Endothelial cell of umbilical vein (primary cell): ENCODE results near the gene RPP38.

ENCODE experiments used
- EZH2 ChIP-seq: IDR thresholded peaks from 2 replicates; pipeline ENCODE4 v1.6.1; 2012; ENCODE audit warnings: borderline replicate concordance, low read depth, mild to moderate bottlenecking, moderate library complexity, low read length, inconsistent platforms; ENCODE audit not compliant: severe bottlenecking
- FOS ChIP-seq: IDR thresholded peaks from 2 replicates; pipeline ENCODE4 v1.6.1; 2011; ENCODE audit warnings: mild to moderate bottlenecking, low read length, moderate library complexity, borderline replicate concordance; ENCODE audit not compliant: insufficient read depth
- GATA2 ChIP-seq: IDR thresholded peaks from 2 replicates; pipeline ENCODE4 v1.7.0; 2011; ENCODE audit warnings: low read depth, mild to moderate bottlenecking, moderate library complexity, mixed read lengths, low read length; ENCODE audit not compliant: insufficient read length, insufficient read depth
- JUN ChIP-seq: IDR thresholded peaks from 2 replicates; pipeline ENCODE4 v1.6.1; 2011; ENCODE audit warnings: borderline replicate concordance, low read depth; ENCODE audit not compliant: insufficient read length, insufficient read depth
- MAX ChIP-seq: IDR thresholded peaks from 2 replicates; pipeline ENCODE4 v1.6.1; 2011; ENCODE audit not compliant: insufficient read depth, insufficient read length
- MYC ChIP-seq: IDR thresholded peaks from one replicate; pipeline ENCODE4 v1.6.1; 2011; ENCODE audit warnings: mild to moderate bottlenecking, low read depth, low read length
- POLR2A ChIP-seq: IDR thresholded peaks from 2 replicates; pipeline ENCODE4 v1.6.1; 2012; ENCODE audit warnings: low read depth, mild to moderate bottlenecking, control low read depth, low read length
- POLR2AphosphoS5 ChIP-seq: IDR thresholded peaks from 2 replicates; pipeline ENCODE4 v1.6.1; 2012; ENCODE audit warnings: low read depth, mild to moderate bottlenecking, control low read depth, low read length, moderate library complexity; ENCODE audit not compliant: insufficient read depth
- TF ChIP-seq, protein P1 (sequence below), 2 donors: IDR thresholded peaks; 1 replicate in 1 of 2; 2 replicates in 1 of 2; pipeline ENCODE4 v1.5.1; 2011; ENCODE audit warnings: low read length in 2 of 2, mild to moderate bottlenecking in 2 of 2, moderate library complexity in 2 of 2, control low read depth in 1 of 2, inconsistent platforms in 1 of 2, low read depth in 1 of 2; ENCODE audit not compliant: insufficient read depth in 1 of 2; ENCODE audit errors: extremely low read depth in 1 of 2

DNA sequence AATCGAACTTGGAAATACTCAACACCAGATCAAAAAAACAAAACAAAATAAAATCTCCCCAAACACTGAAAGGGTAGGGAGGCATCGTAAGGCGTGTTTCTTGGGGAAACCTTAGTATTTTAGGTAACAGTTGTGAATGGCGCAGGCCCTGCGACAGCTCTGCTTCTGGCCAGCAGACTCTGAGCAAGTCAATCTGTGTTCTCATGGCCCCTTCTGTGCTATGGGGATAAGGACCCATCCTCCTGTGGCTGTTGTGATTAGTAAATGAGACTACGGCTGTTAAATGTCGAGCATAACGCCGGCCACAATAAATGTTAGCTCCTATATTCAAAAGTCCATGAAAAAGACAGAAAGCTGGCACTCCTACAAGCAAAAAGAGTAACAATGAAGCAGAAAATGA, 27.0 kb downstream of the RPP38 start:
- TF ChIP-seq, protein P1, sequence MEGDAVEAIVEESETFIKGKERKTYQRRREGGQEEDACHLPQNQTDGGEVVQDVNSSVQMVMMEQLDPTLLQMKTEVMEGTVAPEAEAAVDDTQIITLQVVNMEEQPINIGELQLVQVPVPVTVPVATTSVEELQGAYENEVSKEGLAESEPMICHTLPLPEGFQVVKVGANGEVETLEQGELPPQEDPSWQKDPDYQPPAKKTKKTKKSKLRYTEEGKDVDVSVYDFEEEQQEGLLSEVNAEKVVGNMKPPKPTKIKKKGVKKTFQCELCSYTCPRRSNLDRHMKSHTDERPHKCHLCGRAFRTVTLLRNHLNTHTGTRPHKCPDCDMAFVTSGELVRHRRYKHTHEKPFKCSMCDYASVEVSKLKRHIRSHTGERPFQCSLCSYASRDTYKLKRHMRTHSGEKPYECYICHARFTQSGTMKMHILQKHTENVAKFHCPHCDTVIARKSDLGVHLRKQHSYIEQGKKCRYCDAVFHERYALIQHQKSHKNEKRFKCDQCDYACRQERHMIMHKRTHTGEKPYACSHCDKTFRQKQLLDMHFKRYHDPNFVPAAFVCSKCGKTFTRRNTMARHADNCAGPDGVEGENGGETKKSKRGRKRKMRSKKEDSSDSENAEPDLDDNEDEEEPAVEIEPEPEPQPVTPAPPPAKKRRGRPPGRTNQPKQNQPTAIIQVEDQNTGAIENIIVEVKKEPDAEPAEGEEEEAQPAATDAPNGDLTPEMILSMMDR (IDR thresholded peaks at IDR 0.05; ENCODE audit: extremely low read depth in 1 of 2, insufficient read depth in 1 of 2, low read depth in 1 of 2, low read length in 2 of 2): no peak
- TF ChIP-seq POLR2A (no peak), POLR2AphosphoS5 (no peak), JUN (no peak), EZH2 (no peak), MAX (no peak), FOS (no peak), MYC (no peak), GATA2 (no peak)
